HT1080 (cell line): ENCODE measurements around the gene C1GALT1. TPM values are rescaled to one million over a fixed set of nuclear protein-coding genes. Genes with fewer than 3 reads are reported as not detected.

ENCODE experiments used
- DNase-seq: peaks from one replicate; pipeline ENCODE4 v3.0.0-alpha.2; 2015; ENCODE audit warnings: low read depth
- total RNA-seq: library from RNA; depleted of rRNA; stranded (reverse); fragments of >200 nt; shearing (Covaris generic); gene quantifications from 2 replicates; pipeline ENCODE4 v1.2.3, GENCODE V29; 2014

The C1GALT1 gene
- total RNA-seq, 1 experiment from 2014 or later, result 41.8 TPM

DNA sequence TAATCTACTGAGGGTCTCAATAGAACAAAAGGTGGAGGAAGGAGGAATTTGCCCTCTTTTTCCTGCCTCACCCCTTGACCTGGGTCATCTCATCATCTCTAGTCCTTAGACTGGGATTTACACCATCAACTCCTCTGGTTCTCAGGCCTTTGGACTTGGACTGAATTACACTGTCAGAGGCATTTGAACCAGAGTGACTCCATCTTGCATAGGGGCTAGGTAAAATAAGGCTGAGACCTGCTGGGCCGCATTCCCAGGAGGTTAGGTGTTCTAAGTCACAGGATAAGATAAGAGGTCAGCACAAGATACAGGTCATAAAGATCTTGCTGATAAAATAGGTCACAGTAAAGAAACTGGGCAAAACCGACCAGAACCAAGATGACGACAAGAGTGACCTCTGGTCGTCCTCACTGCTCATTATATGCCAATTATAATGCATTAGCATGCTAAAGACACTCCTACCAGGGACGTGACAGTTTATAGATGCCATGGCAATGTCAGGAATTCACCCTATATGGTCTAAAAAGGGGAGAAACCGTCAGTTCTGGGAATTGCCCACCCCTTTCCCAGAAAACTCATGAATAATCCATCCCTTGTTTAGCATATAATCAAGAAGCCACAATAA is 84.0 kb downstream of the C1GALT1 start:
- no peak for DNase-seq

DNA sequence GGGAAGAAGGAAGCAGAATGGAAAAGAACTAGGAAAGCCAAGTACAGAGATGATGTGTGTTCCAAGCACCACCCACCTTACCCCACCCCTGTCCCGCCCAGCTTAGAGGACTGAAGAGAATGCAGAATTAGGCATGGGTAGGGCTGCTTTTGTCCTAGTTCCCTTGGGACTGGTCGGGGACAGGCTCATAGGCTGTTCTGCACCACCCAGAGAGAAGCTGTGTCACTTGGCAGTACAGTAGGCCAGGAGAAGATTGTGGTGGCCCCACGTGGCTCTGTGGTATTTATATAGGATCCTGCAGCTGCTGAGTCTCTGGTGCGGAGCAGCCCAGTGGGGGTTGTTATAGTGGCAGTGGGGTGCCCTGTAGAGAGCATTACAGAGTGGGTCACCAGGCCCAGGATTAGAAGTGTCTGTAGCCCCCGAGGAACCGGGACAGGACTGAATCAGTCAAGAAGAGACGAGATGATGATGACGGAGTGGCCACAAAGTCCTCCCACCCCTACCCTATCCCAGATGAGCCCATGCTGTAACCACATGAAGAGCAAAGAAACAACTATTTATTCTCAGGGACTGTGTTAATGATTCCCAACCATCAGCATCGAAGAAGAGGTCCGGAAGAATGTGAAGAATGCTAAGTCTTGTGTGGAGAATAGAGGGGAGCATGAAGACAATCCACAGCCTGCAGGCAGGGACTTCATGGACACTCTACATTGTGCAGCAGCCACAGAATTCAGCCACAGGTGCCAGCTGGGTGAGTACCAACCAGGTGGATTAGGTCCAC is 88.9 kb downstream of the C1GALT1 start:
- no peak for DNase-seq

DNA sequence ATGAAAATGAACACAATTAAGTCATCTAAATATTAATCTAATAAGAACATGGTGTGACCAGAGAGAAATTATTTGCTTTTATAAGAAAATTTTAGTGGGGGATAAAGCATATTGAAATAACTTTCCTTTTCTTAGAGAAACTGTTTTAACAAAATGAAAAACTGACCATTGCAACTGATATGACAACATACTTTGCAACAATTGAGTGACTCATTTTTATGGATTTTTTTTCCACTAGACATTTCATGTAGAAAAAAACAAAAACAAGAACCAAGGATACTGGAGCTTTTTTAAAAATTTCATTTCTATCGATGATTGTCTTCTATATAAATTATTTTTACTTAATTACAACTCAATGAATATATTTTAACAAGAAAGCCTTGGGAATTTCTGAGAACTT is 90.0 kb downstream of the C1GALT1 start:
- DNase-seq, result no peak

DNA sequence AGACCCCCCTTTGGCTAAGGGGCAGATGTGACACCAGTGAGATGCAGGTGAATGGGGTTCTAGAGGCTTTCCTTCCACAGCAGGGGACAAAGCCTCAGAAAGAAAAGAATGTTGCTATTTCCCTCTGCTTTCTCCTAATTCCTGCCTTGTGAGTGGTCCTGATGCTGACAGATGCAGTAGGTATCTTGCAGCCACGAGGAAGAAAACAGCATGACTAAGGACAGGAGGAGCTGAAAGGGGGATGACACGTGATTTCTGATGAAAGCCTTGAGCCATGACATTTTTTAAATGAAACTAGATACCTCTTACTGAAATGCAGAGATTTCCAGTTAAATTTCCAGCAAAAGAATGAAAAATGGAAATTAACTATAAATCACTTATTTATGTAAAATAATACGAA is 92.4 kb downstream of the C1GALT1 start:
- DNase-seq, result peak; percentile 26

DNA sequence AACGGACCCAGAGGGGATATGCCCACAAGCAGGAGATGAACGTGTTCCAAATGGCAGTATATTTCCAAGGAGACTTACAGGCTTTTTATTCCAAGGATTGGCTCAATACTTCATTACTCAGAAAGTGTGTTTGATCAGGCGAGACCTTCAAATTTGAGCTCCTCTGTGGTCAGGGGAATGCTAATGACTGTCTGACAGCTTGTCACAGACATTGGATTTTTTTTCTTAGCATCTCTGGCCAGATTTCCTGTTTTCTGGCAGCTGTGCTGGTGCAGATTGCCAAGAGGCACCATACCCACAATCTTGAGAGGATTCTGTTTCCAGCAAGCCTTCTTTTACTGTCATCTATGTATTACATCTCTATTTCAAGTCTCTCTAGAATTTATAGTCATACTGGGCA is 93.8 kb downstream of the C1GALT1 start:
- DNase-seq, result no peak

DNA sequence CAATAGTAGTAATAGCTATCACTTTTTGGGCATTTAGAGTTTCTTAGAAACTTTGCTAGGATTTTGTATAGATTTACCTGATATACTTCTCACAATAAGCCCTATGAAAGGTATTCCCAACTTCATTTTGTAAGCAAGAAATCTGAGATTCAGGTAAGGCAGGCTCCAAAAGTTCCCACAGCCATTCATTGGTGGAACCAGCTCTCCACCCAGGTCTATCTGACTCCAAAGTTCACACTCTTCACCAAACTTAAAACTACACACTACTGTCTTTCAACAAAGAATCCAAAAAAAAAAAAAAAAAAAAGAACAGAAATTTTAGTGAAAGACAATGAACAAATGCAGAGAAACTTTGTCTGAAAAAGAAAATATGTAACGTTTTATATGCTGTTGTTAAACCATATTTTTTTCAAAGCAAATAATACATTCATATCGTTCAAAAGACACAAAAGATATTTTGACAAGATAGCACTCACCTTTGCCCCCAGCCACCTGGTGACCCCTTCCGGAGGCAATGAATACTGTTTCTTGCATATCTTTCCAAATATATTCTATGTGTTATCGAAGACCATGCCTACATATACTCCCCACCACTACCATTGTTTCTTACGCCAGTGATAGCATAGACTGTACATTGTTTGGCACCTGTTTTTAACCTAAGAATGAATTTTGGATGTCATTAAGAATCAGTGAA is 108.2 kb downstream of the C1GALT1 start:
- no peak for DNase-seq

DNA sequence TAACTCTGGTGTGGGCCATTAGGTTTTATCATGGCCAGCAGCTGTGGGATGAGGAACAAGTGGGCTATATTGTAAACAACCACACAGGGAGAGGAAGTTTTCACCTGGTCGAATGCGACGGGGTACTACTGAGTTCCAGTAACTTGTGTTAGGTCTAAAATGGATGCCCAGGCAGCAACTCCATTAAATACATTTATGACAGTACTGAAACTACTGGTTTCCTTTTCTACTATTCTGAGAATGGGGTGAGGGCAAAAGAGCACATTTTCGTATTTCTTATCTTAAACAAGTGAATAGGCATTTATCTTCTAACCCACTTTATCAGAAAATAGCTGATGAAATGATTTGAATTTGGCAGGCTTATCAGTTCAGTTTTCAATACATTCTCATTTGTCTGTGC is 109.7 kb downstream of the C1GALT1 start:
- DNase-seq, result no peak

DNA sequence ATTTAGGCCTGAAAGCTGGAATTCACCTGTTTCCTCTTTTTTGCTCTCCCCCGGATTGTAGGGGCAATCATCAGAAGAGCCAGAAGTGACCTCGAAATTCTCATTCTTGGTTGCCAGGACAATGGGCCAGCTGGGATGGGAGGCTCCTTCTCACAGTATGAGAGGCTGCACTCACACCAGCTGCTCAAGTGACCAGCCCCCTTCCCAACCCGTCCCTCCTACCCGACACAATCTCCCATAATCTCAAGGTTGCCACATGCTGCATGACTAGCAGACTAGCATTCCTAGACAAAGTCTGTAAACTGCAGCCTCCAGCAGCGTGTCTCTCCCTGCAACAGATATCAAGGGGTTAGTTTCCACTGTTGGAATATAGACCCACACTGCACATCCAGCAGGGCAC is 110.3 kb downstream of the C1GALT1 start:
- no peak for DNase-seq

DNA sequence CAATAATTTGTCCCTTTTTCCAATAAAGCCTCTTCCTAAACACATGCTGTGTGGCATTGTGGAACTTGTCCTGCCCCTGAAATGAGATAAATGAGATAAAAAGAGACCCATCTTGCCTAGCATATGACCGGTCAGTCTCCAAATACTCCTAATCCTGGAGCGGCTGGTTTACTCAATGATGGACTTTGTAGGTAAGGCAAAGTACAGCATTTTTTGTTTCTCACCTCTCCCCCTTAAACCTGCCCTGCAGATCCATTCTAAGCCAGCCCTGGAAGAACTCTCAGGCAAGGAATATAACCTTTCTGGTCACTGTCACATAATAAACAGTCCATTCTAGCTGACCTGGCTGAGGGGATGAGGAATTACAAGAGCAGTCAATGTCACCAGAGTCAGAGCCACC is 110.7 kb downstream of the C1GALT1 start:
- no peak for DNase-seq

DNA sequence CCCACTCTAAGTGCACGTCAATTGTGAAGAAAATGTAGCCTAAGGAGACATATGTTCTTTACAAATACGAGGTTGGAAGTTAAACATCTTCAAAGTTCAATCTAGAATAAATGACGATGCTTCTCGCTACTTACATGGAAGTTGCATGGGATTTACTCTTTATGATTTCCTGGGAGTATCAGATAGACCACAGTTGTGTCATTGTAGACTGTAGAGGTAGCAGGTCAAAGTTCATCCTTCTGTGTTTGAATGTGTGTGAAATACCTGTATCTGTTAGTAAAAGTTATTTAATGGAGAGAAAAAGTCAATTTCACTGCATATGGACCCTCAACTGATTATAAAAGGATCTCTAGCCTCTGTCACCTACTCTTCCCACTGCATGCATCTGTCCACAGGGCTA is 112.6 kb downstream of the C1GALT1 start:
- no peak for DNase-seq
